OCI-LY1 (cell line): ENCODE results near the gene PRKRA.

ENCODE experiments used
- H2AFZ ChIP-seq: fragments of 200-600 bp; sonication (generic), shearing (Covaris generic); 2 replicates; pipeline ENCODE4 v1.6.0; 2014; ENCODE audit warnings: antibody characterized with exemption, mild to moderate bottlenecking, low read length
- H3F3A ChIP-seq: fragments of 200-600 bp; sonication (generic), shearing (Covaris generic); 2 replicates; pipeline ENCODE4 v1.6.0; 2014; ENCODE audit warnings: mild to moderate bottlenecking, antibody characterized with exemption, low read length, moderate library complexity; ENCODE audit not compliant: insufficient read depth
- H3K27ac ChIP-seq: fragments of 200-600 bp; sonication (generic); 2 replicates; pipeline ENCODE4 v1.5.1; 2014; ENCODE audit warnings: low read length, mixed run types, mild to moderate bottlenecking, low read depth; ENCODE audit not compliant: poor library complexity, severe bottlenecking
- H3K27me3 ChIP-seq: fragments of 200-600 bp; sonication (generic); 2 replicates; pipeline ENCODE4 v1.6.0; 2014; ENCODE audit warnings: antibody characterized with exemption, mild to moderate bottlenecking, low read length, moderate library complexity; ENCODE audit not compliant: insufficient read depth
- H3K36me3 ChIP-seq: fragments of 200-600 bp; sonication (generic); 2 replicates; pipeline ENCODE4 v1.6.1; 2014; ENCODE audit warnings: mild to moderate bottlenecking, antibody characterized with exemption, low read length, moderate library complexity, mixed read lengths; ENCODE audit not compliant: insufficient read depth
- H3K4me1 ChIP-seq: fragments of 200-600 bp; sonication (generic); 2 replicates; pipeline ENCODE4 v1.5.1; 2014; ENCODE audit warnings: mild to moderate bottlenecking, low read length, moderate library complexity; ENCODE audit not compliant: insufficient read depth, severe bottlenecking
- H3K4me2 ChIP-seq: fragments of 200-600 bp; sonication (generic), shearing (Covaris generic); 2 replicates; pipeline ENCODE4 v1.6.1; 2014; ENCODE audit warnings: low read length
- H3K4me3 ChIP-seq: fragments of 200-600 bp; sonication (generic); 2 replicates; pipeline ENCODE4 v1.5.1; 2014; ENCODE audit warnings: low read length, low read depth, mild to moderate bottlenecking, mixed read lengths; ENCODE audit not compliant: poor library complexity, severe bottlenecking
- H3K79me2 ChIP-seq: fragments of 200-600 bp; shearing (Covaris generic); 2 replicates; pipeline ENCODE4 v1.6.1; 2016; ENCODE audit warnings: mixed run types, low read length, mixed read lengths; ENCODE audit not compliant: insufficient read depth
- H3K9ac ChIP-seq: fragments of 200-600 bp; sonication (generic), shearing (Covaris generic); 2 replicates; pipeline ENCODE4 v1.6.1; 2014; ENCODE audit warnings: mild to moderate bottlenecking, low read length, mixed read lengths
- H3K9me2 ChIP-seq: fragments of 200-600 bp; sonication (generic), shearing (Covaris generic); 2 replicates; pipeline ENCODE4 v1.6.1; 2014; ENCODE audit warnings: low read depth, mild to moderate bottlenecking, low read length, mixed read lengths
- H3K9me3 ChIP-seq: fragments of 200-600 bp; shearing (Covaris generic); 2 replicates; pipeline ENCODE4 v1.6.1; 2014; ENCODE audit warnings: low read length, mixed read lengths
- H4K20me1 ChIP-seq: fragments of 200-600 bp; sonication (generic), shearing (Covaris generic); 2 replicates; pipeline ENCODE4 v1.6.0; 2016; ENCODE audit warnings: mild to moderate bottlenecking, low read length; ENCODE audit not compliant: insufficient read depth
- EZH2 ChIP-seq: fragments of 200-600 bp; sonication (generic), shearing (Covaris generic); IDR thresholded peaks from 2 replicates; pipeline ENCODE4 v1.8.0; 2017; ENCODE audit warnings: borderline replicate concordance, mixed run types, mild to moderate bottlenecking, antibody characterized with exemption, low read length, moderate library complexity, mixed read lengths
- TF ChIP-seq, protein P1 (sequence below): fragments of 200-600 bp; sonication (generic), shearing (Covaris generic); IDR thresholded peaks from 2 replicates; pipeline ENCODE4 v1.5.1; 2017; ENCODE audit warnings: mild to moderate bottlenecking, antibody characterized with exemption, low read length, moderate library complexity, mixed read lengths

Gene PRKRA

DNA sequence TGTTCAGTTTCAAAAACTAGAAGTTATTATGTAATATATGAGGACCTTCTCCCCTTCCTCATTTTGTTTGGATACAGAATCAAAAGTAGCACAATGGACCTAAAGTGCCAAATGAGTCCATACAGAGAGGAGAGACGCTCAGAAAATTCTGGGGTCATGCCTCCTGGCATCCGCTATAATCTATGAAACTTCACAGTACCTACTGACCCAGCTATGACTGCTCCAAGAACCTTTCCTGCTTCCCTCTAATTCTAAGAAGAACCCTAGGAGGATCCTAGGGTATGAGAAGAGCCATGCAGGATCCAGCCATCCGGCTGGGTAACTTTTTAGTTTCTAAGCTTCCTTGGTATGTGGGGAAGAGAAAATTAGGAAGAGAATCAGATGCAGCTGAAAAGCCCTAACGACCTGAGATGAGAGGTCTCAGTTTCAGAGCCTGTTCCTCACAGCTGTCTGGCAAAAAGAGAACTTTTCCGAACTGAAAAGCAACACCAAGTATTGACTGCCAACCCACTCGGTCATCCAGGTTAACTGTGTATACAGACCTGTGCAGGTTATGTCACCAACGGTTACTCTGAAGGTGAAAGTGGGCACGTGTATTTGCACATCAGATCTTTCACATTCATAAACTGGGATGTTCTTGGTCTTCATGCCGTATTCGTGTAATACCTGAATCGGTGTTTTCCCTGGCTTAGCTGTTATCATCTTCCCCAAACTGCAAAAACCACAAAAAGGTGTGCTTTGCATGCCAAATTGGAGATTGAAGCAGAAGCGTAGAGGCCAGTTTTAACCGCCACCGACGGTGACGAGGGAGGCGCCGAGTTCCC is 1.1 kb downstream of the PRKRA start:
- peak overlapping the region; percentile 63 for H3K4me3 ChIP-seq
- H4K20me1 ChIP-seq, result no peaks in the 10 kb centered on the region
- H3K36me3 ChIP-seq, result peaks cover 35% of the 10 kb centered on the region
- H3K27me3 ChIP-seq, result no peaks in the 10 kb centered on the region
- TF ChIP-seq, protein P1, sequence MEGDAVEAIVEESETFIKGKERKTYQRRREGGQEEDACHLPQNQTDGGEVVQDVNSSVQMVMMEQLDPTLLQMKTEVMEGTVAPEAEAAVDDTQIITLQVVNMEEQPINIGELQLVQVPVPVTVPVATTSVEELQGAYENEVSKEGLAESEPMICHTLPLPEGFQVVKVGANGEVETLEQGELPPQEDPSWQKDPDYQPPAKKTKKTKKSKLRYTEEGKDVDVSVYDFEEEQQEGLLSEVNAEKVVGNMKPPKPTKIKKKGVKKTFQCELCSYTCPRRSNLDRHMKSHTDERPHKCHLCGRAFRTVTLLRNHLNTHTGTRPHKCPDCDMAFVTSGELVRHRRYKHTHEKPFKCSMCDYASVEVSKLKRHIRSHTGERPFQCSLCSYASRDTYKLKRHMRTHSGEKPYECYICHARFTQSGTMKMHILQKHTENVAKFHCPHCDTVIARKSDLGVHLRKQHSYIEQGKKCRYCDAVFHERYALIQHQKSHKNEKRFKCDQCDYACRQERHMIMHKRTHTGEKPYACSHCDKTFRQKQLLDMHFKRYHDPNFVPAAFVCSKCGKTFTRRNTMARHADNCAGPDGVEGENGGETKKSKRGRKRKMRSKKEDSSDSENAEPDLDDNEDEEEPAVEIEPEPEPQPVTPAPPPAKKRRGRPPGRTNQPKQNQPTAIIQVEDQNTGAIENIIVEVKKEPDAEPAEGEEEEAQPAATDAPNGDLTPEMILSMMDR, result no peak
- no peak for TF ChIP-seq EZH2
- H3K4me2 ChIP-seq, result peak overlapping the region; percentile 75
- H3K9me2 ChIP-seq, result no peaks in the 10 kb centered on the region
- peaks cover 34% of the 10 kb centered on the region for H3K4me1 ChIP-seq
- no peaks in the 10 kb centered on the region for H3K9me3 ChIP-seq
- H3K79me2 ChIP-seq, result peaks cover 11% of the 10 kb centered on the region
- H2AFZ ChIP-seq, result no peak overlapping the region
- peak overlapping the region; percentile 76 for H3K9ac ChIP-seq
- no peaks in the 10 kb centered on the region for H3F3A ChIP-seq
- H3K27ac ChIP-seq, result peak overlapping the region; percentile 81

DNA sequence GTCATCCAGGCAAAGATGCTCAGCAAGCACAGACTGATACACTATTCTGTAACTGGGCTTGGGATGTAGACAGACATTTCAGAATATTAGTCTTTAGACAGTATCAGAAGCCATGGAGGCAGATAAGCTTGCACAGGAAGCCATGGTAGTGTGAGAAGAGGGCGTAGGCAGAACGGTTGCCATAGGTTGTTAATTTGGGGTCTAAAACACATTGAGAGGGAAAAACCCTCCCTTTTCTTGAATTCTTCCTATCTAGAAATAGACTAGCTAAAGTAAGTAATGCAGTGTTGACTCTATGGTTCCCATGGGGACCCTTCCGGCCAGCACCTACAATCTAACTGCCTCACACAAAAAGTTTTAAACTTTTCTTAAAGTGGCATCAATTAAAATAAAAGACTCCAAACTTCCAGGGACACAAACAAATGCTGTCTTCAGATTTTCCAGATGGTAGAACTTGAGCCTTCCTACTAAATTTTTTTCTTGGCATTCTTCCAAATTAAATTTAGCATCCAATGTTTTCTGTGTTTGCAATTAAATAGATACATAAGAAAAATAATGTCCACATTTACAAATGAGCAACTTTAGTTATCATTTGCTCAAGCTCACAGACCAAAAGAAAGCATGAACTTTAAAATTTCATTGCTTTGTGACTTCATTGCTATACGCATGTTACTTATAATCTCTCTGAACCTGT is 1.9 kb downstream of the PRKRA start:
- TF ChIP-seq, protein P1, result no peak
- no peak for TF ChIP-seq EZH2
- peak overlapping the region; percentile 76 for H3K9ac ChIP-seq
- H3K4me1 ChIP-seq, result peaks cover 34% of the 10 kb centered on the region
- H3K36me3 ChIP-seq, result peaks cover 42% of the 10 kb centered on the region
- H3K27ac ChIP-seq, result peak overlapping the region; percentile 81
- H2AFZ ChIP-seq, result no peak overlapping the region
- no peaks in the 10 kb centered on the region for H3K9me2 ChIP-seq
- peaks cover 11% of the 10 kb centered on the region for H3K79me2 ChIP-seq
- H3K4me3 ChIP-seq, result peak overlapping the region; percentile 63
- H3K4me2 ChIP-seq, result peak overlapping the region; percentile 75
- no peaks in the 10 kb centered on the region for H3F3A ChIP-seq
- no peaks in the 10 kb centered on the region for H3K9me3 ChIP-seq
- H4K20me1 ChIP-seq, result no peaks in the 10 kb centered on the region
- no peaks in the 10 kb centered on the region for H3K27me3 ChIP-seq

DNA sequence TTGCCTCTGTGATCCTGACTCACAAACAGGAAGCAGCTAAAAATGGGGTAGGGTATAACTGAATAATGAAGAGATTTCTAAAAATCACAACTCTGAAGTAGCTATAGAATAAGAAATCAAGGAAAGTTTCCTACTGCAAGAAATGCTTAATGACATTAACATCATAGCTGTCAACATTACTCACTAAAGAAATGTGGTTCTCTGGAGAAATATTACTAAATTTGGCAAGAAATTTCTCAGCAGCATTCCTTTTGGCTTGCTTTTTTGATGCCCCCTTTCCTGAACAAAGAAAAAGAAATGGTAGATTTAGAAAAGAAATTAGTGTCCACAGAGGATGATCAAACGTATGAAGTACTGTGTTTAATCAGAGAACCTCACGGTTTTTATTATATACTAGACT is 9.5 kb downstream of the PRKRA start:
- H4K20me1 ChIP-seq, result no peaks in the 10 kb centered on the region
- no peaks in the 10 kb centered on the region for H3K9me3 ChIP-seq
- TF ChIP-seq, protein P1, result no peak
- no peak for TF ChIP-seq EZH2
- H2AFZ ChIP-seq, result no peak overlapping the region
- no peak overlapping the region for H3K4me2 ChIP-seq
- no peaks in the 10 kb centered on the region for H3K4me1 ChIP-seq
- H3K4me3 ChIP-seq, result no peak overlapping the region
- H3K79me2 ChIP-seq, result no peaks in the 10 kb centered on the region
- H3K9ac ChIP-seq, result no peak overlapping the region
- peaks cover 93% of the 10 kb centered on the region for H3K36me3 ChIP-seq
- H3K27me3 ChIP-seq, result no peaks in the 10 kb centered on the region
- no peaks in the 10 kb centered on the region for H3K9me2 ChIP-seq
- no peaks in the 10 kb centered on the region for H3F3A ChIP-seq
- no peak overlapping the region for H3K27ac ChIP-seq
